Lower lobe of right lung (tissue), 2 donors: ENCODE results near the gene SBF1. TPM values are rescaled to one million over a fixed set of nuclear protein-coding genes. Genes with fewer than 3 reads are reported as not detected.
A peak's percentile ranks its signal among the peaks of the same experiment; 100 is the strongest.
"Not testable (repeated sequence)": the region's sequence is repeated elsewhere in the genome, so short reads cannot be mapped to it uniquely, and the experiment has no call there.

ENCODE experiments used
- ATAC-seq, 2 donors: fragments of 200-7000 bp; cut with Tn5 transposase; one replicate each; pipeline ENCODE4 v1.9.1; 2020 to 2022; ENCODE audit warnings: mild to moderate bottlenecking in 2 of 2, moderate library complexity in 2 of 2
- DNase-seq: peaks from one replicate; pipeline ENCODE4 v3.0.0-alpha.2; 2020
- H3K27ac ChIP-seq: fragments of 200-600 bp; one replicate; pipeline ENCODE4 v1.8.0; 2022
- H3K27me3 ChIP-seq: fragments of 200-600 bp; one replicate; pipeline ENCODE4 v1.8.0; 2022; ENCODE audit warnings: low read depth
- H3K36me3 ChIP-seq: fragments of 200-600 bp; one replicate; pipeline ENCODE4 v1.8.0; 2022; ENCODE audit warnings: mild to moderate bottlenecking
- H3K4me1 ChIP-seq: fragments of 200-600 bp; one replicate; pipeline ENCODE4 v1.8.0; 2022
- H3K4me3 ChIP-seq: fragments of 200-600 bp; one replicate; pipeline ENCODE4 v1.8.0; 2022; ENCODE audit warnings: mild to moderate bottlenecking
- H3K9me3 ChIP-seq: fragments of 200-600 bp; one replicate; pipeline ENCODE4 v1.8.0; 2022
- intact Hi-C: fragments of 100-400 bp; cut with DNase I; formaldehyde crosslinking; loops from one replicate; pipeline ENCODE4 v1.11.0; 2022
- total RNA-seq: library from RNA; stranded (reverse); fragmentation: NEBNext Ultra II Directional; extraction: Animal tissue kit (Norgen Biotek cat#: 25700); gene quantifications from one replicate; pipeline ENCODE4 v1.2.1, GENCODE V29; 2021
- TF ChIP-seq, protein P1 (sequence below): fragments of 200-600 bp; IDR thresholded peaks from one replicate; pipeline ENCODE4 v1.8.0; 2022; ENCODE audit warnings: antibody characterized with exemption, mild to moderate bottlenecking
- donor health status: DM: no; HTN: yes; CAD: no; lungs with severe emphysema.

The SBF1 gene
- total RNA-seq, 1 donor from 2014 or later, result 59.0 TPM

- Histone ChIP-seq H3K27ac (no peak overlapping the region), H3K27me3 (no peaks in the 10 kb centered on the region), H3K4me1 (no peaks in the 10 kb centered on the region), H3K9me3 (no peaks in the 10 kb centered on the region), H3K36me3 (peaks cover 78% of the 10 kb centered on the region), H3K4me3 (no peak overlapping the region)
- ATAC-seq, result no peak
- intact Hi-C loops, result no loop called here
- DNase-seq, result peak; percentile 33
- TF ChIP-seq, protein P1, sequence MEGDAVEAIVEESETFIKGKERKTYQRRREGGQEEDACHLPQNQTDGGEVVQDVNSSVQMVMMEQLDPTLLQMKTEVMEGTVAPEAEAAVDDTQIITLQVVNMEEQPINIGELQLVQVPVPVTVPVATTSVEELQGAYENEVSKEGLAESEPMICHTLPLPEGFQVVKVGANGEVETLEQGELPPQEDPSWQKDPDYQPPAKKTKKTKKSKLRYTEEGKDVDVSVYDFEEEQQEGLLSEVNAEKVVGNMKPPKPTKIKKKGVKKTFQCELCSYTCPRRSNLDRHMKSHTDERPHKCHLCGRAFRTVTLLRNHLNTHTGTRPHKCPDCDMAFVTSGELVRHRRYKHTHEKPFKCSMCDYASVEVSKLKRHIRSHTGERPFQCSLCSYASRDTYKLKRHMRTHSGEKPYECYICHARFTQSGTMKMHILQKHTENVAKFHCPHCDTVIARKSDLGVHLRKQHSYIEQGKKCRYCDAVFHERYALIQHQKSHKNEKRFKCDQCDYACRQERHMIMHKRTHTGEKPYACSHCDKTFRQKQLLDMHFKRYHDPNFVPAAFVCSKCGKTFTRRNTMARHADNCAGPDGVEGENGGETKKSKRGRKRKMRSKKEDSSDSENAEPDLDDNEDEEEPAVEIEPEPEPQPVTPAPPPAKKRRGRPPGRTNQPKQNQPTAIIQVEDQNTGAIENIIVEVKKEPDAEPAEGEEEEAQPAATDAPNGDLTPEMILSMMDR, result no peak
These were observed 37.1 kb downstream of the SBF1 start for GRCh38 chr22:50437511-50438304.

DNA sequence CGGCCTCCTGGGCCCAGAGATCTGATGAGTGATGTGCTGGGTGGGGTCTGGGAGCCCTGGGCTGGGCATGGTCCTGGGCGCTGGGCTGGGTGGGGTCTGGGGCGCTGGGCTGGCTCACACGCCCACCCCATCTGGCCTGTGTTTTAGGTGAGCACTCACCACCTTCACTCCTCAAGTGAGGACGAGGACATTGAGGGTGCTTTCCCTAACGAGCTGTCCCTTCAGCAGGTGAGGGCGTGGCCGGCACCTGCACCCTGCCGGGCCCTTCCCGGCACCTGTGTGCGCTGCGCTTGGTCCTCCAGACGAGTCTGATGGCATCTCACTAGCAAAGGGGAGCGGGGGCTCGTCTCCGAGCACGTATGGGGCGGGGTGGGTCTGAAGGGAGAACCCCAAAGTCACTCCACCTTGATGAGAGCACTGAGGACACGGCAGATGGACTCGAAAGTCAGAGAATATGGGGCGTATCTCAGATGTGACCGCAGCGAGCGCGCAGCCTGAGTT lies 37.9 kb downstream of the SBF1 start:
- Histone ChIP-seq H3K36me3 (peaks cover 84% of the 10 kb centered on the region), H3K4me3 (no peak overlapping the region), H3K9me3 (no peaks in the 10 kb centered on the region), H3K4me1 (no peaks in the 10 kb centered on the region), H3K27ac (no peak overlapping the region), H3K27me3 (no peaks in the 10 kb centered on the region)
- ATAC-seq (no peak), DNase-seq (peak; percentile 30)
- TF ChIP-seq, protein P1, result no peak
- intact Hi-C loops, result no loop called here

DNA sequence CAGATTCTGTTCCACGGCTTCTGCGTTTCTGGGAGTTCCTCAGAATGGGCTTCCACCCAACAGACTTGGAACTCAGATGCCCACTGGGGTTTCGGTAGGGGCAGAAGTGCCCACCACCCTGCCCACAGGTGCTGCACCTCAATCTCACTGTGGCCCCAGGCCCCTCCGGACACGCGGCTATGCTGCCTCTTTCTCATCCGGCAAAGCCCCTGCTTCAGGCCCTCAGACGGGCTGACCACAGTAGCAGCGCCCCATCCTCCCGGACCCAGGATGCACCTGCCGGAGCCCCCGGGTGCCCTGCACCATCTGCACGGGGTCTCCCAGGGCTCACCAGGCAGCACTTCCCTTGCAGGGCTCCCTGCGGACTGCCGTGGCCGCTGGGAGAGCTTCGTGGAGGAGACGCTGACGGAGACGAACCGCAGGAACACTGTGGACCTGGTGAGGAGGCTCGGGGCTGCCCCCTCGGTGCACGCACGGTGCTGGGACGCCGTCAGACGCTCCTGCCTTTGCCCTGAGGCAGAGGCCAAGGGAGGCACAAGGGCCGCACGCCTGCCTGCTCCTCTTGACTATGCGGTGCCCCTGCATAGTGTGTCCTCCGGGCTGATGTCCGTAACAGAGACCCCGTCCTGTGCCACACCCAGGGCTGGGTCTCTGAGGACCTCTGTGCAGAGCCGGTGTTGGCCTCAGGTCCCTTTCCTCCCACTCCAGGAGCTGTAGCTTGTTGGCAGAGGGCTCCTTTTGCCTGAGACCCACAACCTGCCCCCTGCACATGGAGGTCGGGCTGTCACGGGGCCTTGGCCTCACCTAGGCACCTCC lies 38.6 kb downstream of the SBF1 start:
- Histone ChIP-seq H3K27me3 (no peaks in the 10 kb centered on the region), H3K4me3 (no peak overlapping the region), H3K27ac (no peak overlapping the region), H3K36me3 (peaks cover 84% of the 10 kb centered on the region), H3K9me3 (no peaks in the 10 kb centered on the region), H3K4me1 (no peaks in the 10 kb centered on the region)
- ATAC-seq (no peak), DNase-seq (peak; percentile 32)
- intact Hi-C loops, result no loop called here
- TF ChIP-seq, protein P1, result no peak

GRCh38 chr22:50435291-50436014 lies 39.4 kb downstream of the SBF1 start:
- no peaks in the 10 kb centered on the region for H3K27me3 ChIP-seq
- intact Hi-C loops, result no loop called here
- TF ChIP-seq, protein P1, result no peak
- H3K4me3 ChIP-seq, result no peak overlapping the region
- peaks cover 84% of the 10 kb centered on the region for H3K36me3 ChIP-seq
- no peak overlapping the region for H3K27ac ChIP-seq
- DNase-seq (no peak), ATAC-seq (no peak)
- no peaks in the 10 kb centered on the region for H3K4me1 ChIP-seq
- no peaks in the 10 kb centered on the region for H3K9me3 ChIP-seq

DNA sequence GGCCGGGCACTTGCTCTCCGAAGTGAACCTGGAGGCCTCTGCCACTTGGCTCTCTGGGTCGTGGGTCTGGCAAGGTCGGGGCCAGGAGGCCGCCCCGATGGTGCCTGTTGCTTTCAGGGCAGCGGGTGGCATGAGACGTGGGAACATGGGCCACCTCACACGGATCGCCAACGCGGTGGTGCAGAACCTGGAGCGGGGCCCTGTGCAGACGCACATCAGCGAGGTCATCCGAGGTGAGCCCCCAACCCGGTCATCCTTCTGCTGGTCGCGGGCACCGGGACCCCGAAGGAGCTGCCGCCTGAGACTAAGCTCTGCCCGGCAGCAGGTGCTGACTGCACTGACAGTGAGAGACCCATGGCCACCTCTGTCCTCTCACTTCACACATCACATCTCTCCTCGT lies 40.0 kb downstream of the SBF1 start:
- TF ChIP-seq, protein P1, result no peak
- Histone ChIP-seq H3K36me3 (peaks cover 84% of the 10 kb centered on the region), H3K4me1 (no peaks in the 10 kb centered on the region), H3K27ac (no peak overlapping the region), H3K9me3 (no peaks in the 10 kb centered on the region), H3K4me3 (no peak overlapping the region), H3K27me3 (no peaks in the 10 kb centered on the region)
- ATAC-seq (no peak), DNase-seq (no peak)
- intact Hi-C loops, result no loop called here

GRCh38 chr22:50432877-50433510 lies 41.8 kb downstream of the SBF1 start:
- DNase-seq, H3K4me3 ChIP-seq, H3K27me3 ChIP-seq, intact Hi-C loops, H3K9me3 ChIP-seq, ATAC-seq, H3K27ac ChIP-seq, H3K4me1 ChIP-seq: not testable (repeated sequence)
- peaks cover 84% of the 10 kb centered on the region for H3K36me3 ChIP-seq
